ENCODE data around the gene FGD2. TPM values are rescaled to one million over a fixed set of nuclear protein-coding genes. Genes with fewer than 3 reads are reported as not detected.

Gene FGD2
- total RNA-seq, result 1.9 TPM
- under 1 TPM in 3 of 4 donors, not detected in 1; 0.21 to 0.77 (median 0.43) TPM for polyA plus RNA-seq

GRCh38 chr6:37005061-37005810 is at the start of gene FGD2:
FGD2 (plus strand) TSS chr6:37005655; CDS start chr6:37005818, 163 bp downstream.
- H3K4me1 ChIP-seq (ENCODE audit: control insufficient read depth, insufficient read depth, low read length, poor library complexity, severe bottlenecking), result peaks cover 16% of the 10 kb centered on the region
- no peaks in the 10 kb centered on the region for H3K36me3 ChIP-seq (ENCODE audit: control insufficient read depth, insufficient read depth, low read length)
- no peak for ATAC-seq (ENCODE audit: low read depth in 2 of 2)
- peaks cover 6 to 19% (median 8%) of the 10 kb centered on the region in 4 donors for H3K4me1 Mint-ChIP-seq
- no peaks in the 10 kb centered on the region for H3K36me3 Mint-ChIP-seq
- no peak for DNase-seq
- no peaks in the 10 kb centered on the region for H3K9me3 Mint-ChIP-seq
- no peaks in the 10 kb centered on the region for H3K27me3 ChIP-seq (ENCODE audit: control insufficient read depth, insufficient read depth, low read length)
- H3K9me3 ChIP-seq (ENCODE audit: control insufficient read depth in 2 of 2, low read length in 2 of 2), result no peaks in the 10 kb centered on the region
- no peaks in the 10 kb centered on the region for H3K27me3 Mint-ChIP-seq
- H3K4me3 Mint-ChIP-seq, result peak within 1 kb of the TSS; percentile 21 to 95 (median 32)
- peak within 1 kb of the TSS; percentile 8 to 89 (median 84) for H3K27ac Mint-ChIP-seq
- H3K27ac ChIP-seq (ENCODE audit: insufficient read depth, low read length, poor library complexity, severe bottlenecking), result peak within 1 kb of the TSS; percentile 23
- peak within 1 kb of the TSS; percentile 58 for H3K4me3 ChIP-seq (ENCODE audit: low read depth, low read length)

GRCh38 chr6:36955671-36956445 is 49.6 kb upstream of the FGD2 start:
- H3K9me3 Mint-ChIP-seq, result no peaks in the 10 kb centered on the region
- H3K4me3 Mint-ChIP-seq, result peak overlapping the region; percentile 88 to 96 (median 92)
- H3K4me3 ChIP-seq (ENCODE audit: low read depth, low read length), result peak overlapping the region; percentile 84
- no peaks in the 10 kb centered on the region for H3K27me3 Mint-ChIP-seq
- peak overlapping the region; percentile 54 to 89 (median 83) for H3K27ac Mint-ChIP-seq
- DNase-seq (peak in 1 of 3 donors; percentile 60), ATAC-seq (ENCODE audit: low read depth in 2 of 2) (peak; percentile 28 to 32)
- no peaks in the 10 kb centered on the region for H3K36me3 Mint-ChIP-seq
- H3K27me3 ChIP-seq (ENCODE audit: control insufficient read depth, insufficient read depth, low read length), result no peaks in the 10 kb centered on the region
- H3K27ac ChIP-seq (ENCODE audit: insufficient read depth, low read length, poor library complexity, severe bottlenecking), result peak overlapping the region; percentile 7
- peaks cover 6% of the 10 kb centered on the region for H3K36me3 ChIP-seq (ENCODE audit: control insufficient read depth, insufficient read depth, low read length)
- peaks cover 52% of the 10 kb centered on the region for H3K4me1 ChIP-seq (ENCODE audit: control insufficient read depth, insufficient read depth, low read length, poor library complexity, severe bottlenecking)
- H3K4me1 Mint-ChIP-seq, result peaks cover 28 to 58% (median 42%) of the 10 kb centered on the region in 4 donors
- no peaks in the 10 kb centered on the region for H3K9me3 ChIP-seq (ENCODE audit: control insufficient read depth in 2 of 2, low read length in 2 of 2)

- DNase-seq (no peak), ATAC-seq (ENCODE audit: low read depth in 2 of 2) (no peak)
- Histone ChIP-seq H3K27me3 (ENCODE audit: control insufficient read depth, insufficient read depth, low read length) (no peaks in the 10 kb centered on the region), H3K4me1 (ENCODE audit: control insufficient read depth, insufficient read depth, low read length, poor library complexity, severe bottlenecking) (peaks cover 52% of the 10 kb centered on the region), H3K27ac (ENCODE audit: insufficient read depth, low read length, poor library complexity, severe bottlenecking) (no peak overlapping the region), H3K4me3 (ENCODE audit: low read depth, low read length) (peak overlapping the region; percentile 84), H3K36me3 (ENCODE audit: control insufficient read depth, insufficient read depth, low read length) (peaks cover 9% of the 10 kb centered on the region), H3K9me3 (ENCODE audit: control insufficient read depth in 2 of 2, low read length in 2 of 2) (no peaks in the 10 kb centered on the region)
- Mint-ChIP-seq H3K4me3 (peak overlapping the region; percentile 88 to 96 (median 92)), H3K27me3 (no peaks in the 10 kb centered on the region), H3K36me3 (no peaks in the 10 kb centered on the region), H3K9me3 (no peaks in the 10 kb centered on the region), H3K27ac (peak overlapping the region in 2 of 3 donors; percentile 83 to 89), H3K4me1 (peaks cover 28 to 64% (median 45%) of the 10 kb centered on the region in 4 donors)
These were observed 49.0 kb upstream of the FGD2 start for GRCh38 chr6:36956446-36956820.

- H3K27ac ChIP-seq (ENCODE audit: insufficient read depth, low read length, poor library complexity, severe bottlenecking), result no peak overlapping the region
- no peak for DNase-seq
- H3K9me3 Mint-ChIP-seq, result no peaks in the 10 kb centered on the region
- H3K27me3 Mint-ChIP-seq, result no peaks in the 10 kb centered on the region
- H3K4me3 Mint-ChIP-seq, result peak overlapping the region in 3 of 4 donors; percentile 11 to 96 (median 93)
- no peak for ATAC-seq (ENCODE audit: low read depth in 2 of 2)
- H3K4me1 Mint-ChIP-seq, result peaks cover 28 to 71% (median 50%) of the 10 kb centered on the region in 4 donors
- no peaks in the 10 kb centered on the region for H3K9me3 ChIP-seq (ENCODE audit: control insufficient read depth in 2 of 2, low read length in 2 of 2)
- no peaks in the 10 kb centered on the region for H3K36me3 Mint-ChIP-seq
- peak overlapping the region in 1 of 3 donors; percentile 31 for H3K27ac Mint-ChIP-seq
- H3K4me3 ChIP-seq (ENCODE audit: low read depth, low read length), result no peak overlapping the region
- H3K36me3 ChIP-seq (ENCODE audit: control insufficient read depth, insufficient read depth, low read length), result peaks cover 9% of the 10 kb centered on the region
- peaks cover 59% of the 10 kb centered on the region for H3K4me1 ChIP-seq (ENCODE audit: control insufficient read depth, insufficient read depth, low read length, poor library complexity, severe bottlenecking)
- no peaks in the 10 kb centered on the region for H3K27me3 ChIP-seq (ENCODE audit: control insufficient read depth, insufficient read depth, low read length)
These were observed 47.6 kb upstream of the FGD2 start for GRCh38 chr6:36957773-36958271.

GRCh38 chr6:36958775-36959554 is 46.5 kb upstream of the FGD2 start:
- H3K4me1 Mint-ChIP-seq, result peaks cover 21 to 74% (median 52%) of the 10 kb centered on the region in 4 donors
- H3K27me3 Mint-ChIP-seq, result no peaks in the 10 kb centered on the region
- peak overlapping the region in 1 of 4 donors; percentile 26 for H3K4me3 Mint-ChIP-seq
- DNase-seq (no peak), ATAC-seq (ENCODE audit: low read depth in 2 of 2) (no peak)
- Histone ChIP-seq H3K4me3 (ENCODE audit: low read depth, low read length) (no peak overlapping the region), H3K4me1 (ENCODE audit: control insufficient read depth, insufficient read depth, low read length, poor library complexity, severe bottlenecking) (peaks cover 63% of the 10 kb centered on the region), H3K27ac (ENCODE audit: insufficient read depth, low read length, poor library complexity, severe bottlenecking) (no peak overlapping the region), H3K36me3 (ENCODE audit: control insufficient read depth, insufficient read depth, low read length) (peaks cover 9% of the 10 kb centered on the region), H3K9me3 (ENCODE audit: control insufficient read depth in 2 of 2, low read length in 2 of 2) (no peaks in the 10 kb centered on the region), H3K27me3 (ENCODE audit: control insufficient read depth, insufficient read depth, low read length) (no peaks in the 10 kb centered on the region)
- H3K36me3 Mint-ChIP-seq, result no peaks in the 10 kb centered on the region
- no peak overlapping the region for H3K27ac Mint-ChIP-seq
- no peaks in the 10 kb centered on the region for H3K9me3 Mint-ChIP-seq

GRCh38 chr6:36959555-36960250 is 45.8 kb upstream of the FGD2 start:
- DNase-seq (no peak), ATAC-seq (ENCODE audit: low read depth in 2 of 2) (no peak)
- Histone ChIP-seq H3K36me3 (ENCODE audit: control insufficient read depth, insufficient read depth, low read length) (peaks cover 9% of the 10 kb centered on the region), H3K27ac (ENCODE audit: insufficient read depth, low read length, poor library complexity, severe bottlenecking) (no peak overlapping the region), H3K27me3 (ENCODE audit: control insufficient read depth, insufficient read depth, low read length) (no peaks in the 10 kb centered on the region), H3K4me3 (ENCODE audit: low read depth, low read length) (no peak overlapping the region), H3K9me3 (ENCODE audit: control insufficient read depth in 2 of 2, low read length in 2 of 2) (no peaks in the 10 kb centered on the region), H3K4me1 (ENCODE audit: control insufficient read depth, insufficient read depth, low read length, poor library complexity, severe bottlenecking) (peaks cover 63% of the 10 kb centered on the region)
- Mint-ChIP-seq H3K4me1 (peaks cover 16 to 74% (median 50%) of the 10 kb centered on the region in 4 donors), H3K27ac (peak overlapping the region in 1 of 3 donors; percentile 63), H3K4me3 (peak overlapping the region in 2 of 4 donors; percentile 49 to 76), H3K9me3 (no peaks in the 10 kb centered on the region), H3K36me3 (no peaks in the 10 kb centered on the region), H3K27me3 (no peaks in the 10 kb centered on the region)

Measured in CD4-positive, CD25-positive, alpha-beta regulatory T cell (primary cell).